IPS-11a (cell line): ENCODE results near the gene CSNK2A3.
"Not testable (repeated sequence)": the region's sequence is repeated elsewhere in the genome, so short reads cannot be mapped to it uniquely, and the experiment has no call there.

ENCODE experiments used
- H3K4me3 ChIP-seq: one replicate; pipeline ENCODE4 v1.5.1; 2013; ENCODE audit warnings: low read depth, low read length, control low read depth

The CSNK2A3 gene

GRCh38 chr11:11352878-11353277 lies at the start of gene CSNK2A3:
CSNK2A3 (minus strand) TSS chr11:11353250; CDS start chr11:11353119, 131 bp downstream.
- H3K4me3 ChIP-seq, result not testable (repeated sequence)

GRCh38 chr11:11401960-11402535 lies 49.0 kb upstream of the CSNK2A3 start:
- no peak overlapping the region for H3K4me3 ChIP-seq

- no peak overlapping the region for H3K4me3 ChIP-seq
Observed at GRCh38 chr11:11400635-11401232, 47.7 kb upstream of the CSNK2A3 start.

GRCh38 chr11:11400121-11400520 lies 47.1 kb upstream of the CSNK2A3 start:
- H3K4me3 ChIP-seq, result no peak overlapping the region

- H3K4me3 ChIP-seq, result no peak overlapping the region
Observed at GRCh38 chr11:11397781-11398180, 44.7 kb upstream of the CSNK2A3 start.

- no peak overlapping the region for H3K4me3 ChIP-seq
Observed at GRCh38 chr11:11397036-11397415, 44.0 kb upstream of the CSNK2A3 start.

GRCh38 chr11:11396301-11397035 lies 43.4 kb upstream of the CSNK2A3 start:
- H3K4me3 ChIP-seq, result no peak overlapping the region

- H3K4me3 ChIP-seq, result no peak overlapping the region
Observed at GRCh38 chr11:11395126-11395525, 42.1 kb upstream of the CSNK2A3 start.

GRCh38 chr11:11394241-11394640 lies 41.2 kb upstream of the CSNK2A3 start:
- H3K4me3 ChIP-seq, result no peak overlapping the region

GRCh38 chr11:11391796-11392463 lies 38.9 kb upstream of the CSNK2A3 start:
- H3K4me3 ChIP-seq, result no peak overlapping the region

- H3K4me3 ChIP-seq, result no peak overlapping the region
Observed at GRCh38 chr11:11391169-11391568, 38.1 kb upstream of the CSNK2A3 start.

- H3K4me3 ChIP-seq, result no peak overlapping the region
Observed at GRCh38 chr11:11390068-11390771, 37.2 kb upstream of the CSNK2A3 start.

- no peak overlapping the region for H3K4me3 ChIP-seq
Observed at GRCh38 chr11:11389238-11389637, 36.2 kb upstream of the CSNK2A3 start.

- no peak overlapping the region for H3K4me3 ChIP-seq
Observed at GRCh38 chr11:11387622-11388305, 34.7 kb upstream of the CSNK2A3 start.

GRCh38 chr11:11387207-11387606 lies 34.2 kb upstream of the CSNK2A3 start:
- H3K4me3 ChIP-seq, result no peak overlapping the region

GRCh38 chr11:11384829-11385228 lies 31.8 kb upstream of the CSNK2A3 start:
- no peak overlapping the region for H3K4me3 ChIP-seq

- no peak overlapping the region for H3K4me3 ChIP-seq
Observed at GRCh38 chr11:11383995-11384394, 30.9 kb upstream of the CSNK2A3 start.

GRCh38 chr11:11382858-11383532 lies 29.9 kb upstream of the CSNK2A3 start:
- no peak overlapping the region for H3K4me3 ChIP-seq

- H3K4me3 ChIP-seq, result no peak overlapping the region
Observed at GRCh38 chr11:11381471-11382105, 28.5 kb upstream of the CSNK2A3 start.

- no peak overlapping the region for H3K4me3 ChIP-seq
Observed at GRCh38 chr11:11380883-11381282, 27.8 kb upstream of the CSNK2A3 start.
